Measurements from ENCODE around the gene C1orf87. TPM values are rescaled to one million over a fixed set of nuclear protein-coding genes. Genes with fewer than 3 reads are reported as not detected.

The C1orf87 gene
- polyA plus RNA-seq, 1 of the 3 experiments (the other 2 are of a cell fraction) = not detected

GRCh38 chr1:60025552-60025951 lies 48.0 kb downstream of the C1orf87 start:
- Histone ChIP-seq H3K79me2 (ENCODE audit: insufficient read depth) (no peaks in the 10 kb centered on the region), H3K9me3 (no peaks in the 10 kb centered on the region), H3K27me3 (ENCODE audit: insufficient read depth) (no peaks in the 10 kb centered on the region; the same call in 1 of the 2 replicates), H3F3A (replicated peaks; ENCODE audit: insufficient read depth) (no peaks in the 10 kb centered on the region), H2AFZ (ENCODE audit: low read depth) (no peak overlapping the region), H3K4me1 (ENCODE audit: control insufficient read depth in 1 of 2, insufficient read depth in 2 of 2, low read depth in 1 of 2, low read length in 1 of 2) (peaks cover 0 to 2% of the 10 kb centered on the region in 2 experiments; a peak in 1 of 4 replicates), H3K9me2 (no peaks in the 10 kb centered on the region), H3K27ac (ENCODE audit: low read depth in 2 of 2, low read length in 1 of 2) (no peak overlapping the region), H4K20me1 (ENCODE audit: insufficient read depth) (no peaks in the 10 kb centered on the region), H3K4me3 (ENCODE audit: low read depth in 2 of 2, low read length in 1 of 2) (no peak overlapping the region), H3K9ac (no peak overlapping the region), H3K4me2 (no peak overlapping the region), H3K36me3 (replicated peaks in 1 of 2; ENCODE audit: control insufficient read depth in 1 of 2, insufficient read depth in 2 of 2, low read length in 1 of 2) (no peaks in the 10 kb centered on the region)
- no peak for TF ChIP-seq SMC3 (IDR thresholded peaks at IDR 0.05; ENCODE audit: low read depth, low read length)
- TF ChIP-seq, protein P1, sequence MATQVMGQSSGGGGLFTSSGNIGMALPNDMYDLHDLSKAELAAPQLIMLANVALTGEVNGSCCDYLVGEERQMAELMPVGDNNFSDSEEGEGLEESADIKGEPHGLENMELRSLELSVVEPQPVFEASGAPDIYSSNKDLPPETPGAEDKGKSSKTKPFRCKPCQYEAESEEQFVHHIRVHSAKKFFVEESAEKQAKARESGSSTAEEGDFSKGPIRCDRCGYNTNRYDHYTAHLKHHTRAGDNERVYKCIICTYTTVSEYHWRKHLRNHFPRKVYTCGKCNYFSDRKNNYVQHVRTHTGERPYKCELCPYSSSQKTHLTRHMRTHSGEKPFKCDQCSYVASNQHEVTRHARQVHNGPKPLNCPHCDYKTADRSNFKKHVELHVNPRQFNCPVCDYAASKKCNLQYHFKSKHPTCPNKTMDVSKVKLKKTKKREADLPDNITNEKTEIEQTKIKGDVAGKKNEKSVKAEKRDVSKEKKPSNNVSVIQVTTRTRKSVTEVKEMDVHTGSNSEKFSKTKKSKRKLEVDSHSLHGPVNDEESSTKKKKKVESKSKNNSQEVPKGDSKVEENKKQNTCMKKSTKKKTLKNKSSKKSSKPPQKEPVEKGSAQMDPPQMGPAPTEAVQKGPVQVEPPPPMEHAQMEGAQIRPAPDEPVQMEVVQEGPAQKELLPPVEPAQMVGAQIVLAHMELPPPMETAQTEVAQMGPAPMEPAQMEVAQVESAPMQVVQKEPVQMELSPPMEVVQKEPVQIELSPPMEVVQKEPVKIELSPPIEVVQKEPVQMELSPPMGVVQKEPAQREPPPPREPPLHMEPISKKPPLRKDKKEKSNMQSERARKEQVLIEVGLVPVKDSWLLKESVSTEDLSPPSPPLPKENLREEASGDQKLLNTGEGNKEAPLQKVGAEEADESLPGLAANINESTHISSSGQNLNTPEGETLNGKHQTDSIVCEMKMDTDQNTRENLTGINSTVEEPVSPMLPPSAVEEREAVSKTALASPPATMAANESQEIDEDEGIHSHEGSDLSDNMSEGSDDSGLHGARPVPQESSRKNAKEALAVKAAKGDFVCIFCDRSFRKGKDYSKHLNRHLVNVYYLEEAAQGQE (IDR thresholded peaks at IDR 0.05; ENCODE audit: low read depth, low read length) = no peak
- TF ChIP-seq, protein P2, sequence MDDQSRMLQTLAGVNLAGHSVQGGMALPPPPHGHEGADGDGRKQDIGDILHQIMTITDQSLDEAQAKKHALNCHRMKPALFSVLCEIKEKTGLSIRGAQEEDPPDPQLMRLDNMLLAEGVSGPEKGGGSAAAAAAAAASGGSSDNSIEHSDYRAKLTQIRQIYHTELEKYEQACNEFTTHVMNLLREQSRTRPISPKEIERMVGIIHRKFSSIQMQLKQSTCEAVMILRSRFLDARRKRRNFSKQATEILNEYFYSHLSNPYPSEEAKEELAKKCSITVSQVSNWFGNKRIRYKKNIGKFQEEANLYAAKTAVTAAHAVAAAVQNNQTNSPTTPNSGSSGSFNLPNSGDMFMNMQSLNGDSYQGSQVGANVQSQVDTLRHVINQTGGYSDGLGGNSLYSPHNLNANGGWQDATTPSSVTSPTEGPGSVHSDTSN (IDR thresholded peaks at IDR 0.05) = no peak
- no peak for TF ChIP-seq RFX5 (IDR thresholded peaks at IDR 0.05; ENCODE audit: low read length)
- TF ChIP-seq MAX (IDR thresholded peaks at IDR 0.05; ENCODE audit: low read depth) = no peak
- no peak for TF ChIP-seq SIN3A (IDR thresholded peaks at IDR 0.05; ENCODE audit: borderline replicate concordance, low read depth, low read length)
- no peak for TF ChIP-seq FOSL2 (IDR thresholded peaks at IDR 0.05; ENCODE audit: borderline replicate concordance, low read depth)
- no peak for TF ChIP-seq GATA2 (CRISPR knock-in tag; IDR thresholded peaks at IDR 0.05)
- no peak for TF ChIP-seq NFIC (IDR thresholded peaks at IDR 0.05; ENCODE audit: borderline replicate concordance)
- TF ChIP-seq ELF1 (IDR thresholded peaks at IDR 0.05) = no peak
- no peak for TF ChIP-seq MXI1 (IDR thresholded peaks at IDR 0.05; ENCODE audit: low read depth, low read length)
- TF ChIP-seq JUND (IDR thresholded peaks at IDR 0.05) = no peak
- no peak for TF ChIP-seq MEF2A (IDR thresholded peaks at IDR 0.05; ENCODE audit: borderline replicate concordance, low read depth)
- POLR2A ChIA-PET = no interaction called here
- DNase-seq = no peak
- CTCF ChIA-PET = no interaction called here

DNA sequence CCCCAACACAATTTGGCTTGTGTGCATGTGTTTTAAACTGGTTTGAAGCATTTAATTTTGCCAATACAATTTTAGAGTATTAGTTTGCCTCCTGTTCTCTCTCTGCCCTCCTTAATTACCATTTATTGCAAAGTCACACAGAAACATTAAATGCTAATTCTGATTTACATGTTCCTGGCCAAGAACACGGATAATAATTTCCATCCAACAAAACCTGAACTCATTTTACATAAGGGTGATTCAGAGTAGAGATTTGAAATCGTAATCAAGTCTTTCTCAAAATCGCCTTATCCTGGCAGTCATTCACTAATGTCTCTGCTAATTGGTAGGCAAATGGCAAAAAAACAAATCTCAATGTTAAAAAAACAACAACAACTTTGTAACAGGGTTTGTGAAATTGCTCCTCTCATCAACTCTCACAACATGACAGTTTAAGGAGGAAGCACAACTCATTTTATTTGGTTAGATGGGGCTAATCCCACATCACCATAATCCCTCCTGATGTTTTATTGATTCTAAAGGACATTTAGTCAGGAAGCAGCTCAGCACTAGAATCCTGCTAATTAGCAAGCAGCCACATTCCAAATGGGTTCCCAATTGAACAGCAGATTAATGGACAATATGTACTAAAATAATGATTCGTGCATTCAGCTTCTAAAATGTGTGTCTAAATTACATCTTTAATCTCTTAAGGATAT lies 55.9 kb downstream of the C1orf87 start:
- WGBS (ENCODE audit: low lambda C conversion rate) = 25% methylated on average over 4 of the region's 4 CpGs
- H3K27me3 ChIP-seq (ENCODE audit: insufficient read depth) = no peaks in the 10 kb centered on the region
- CTCF ChIA-PET = interaction anchor here (0.8 kb wide), 1 partner anchor 41 kb away, joined by 3 read pairs; no protein-coding TSS in a partner anchor
- H3K9me2 ChIP-seq = no peaks in the 10 kb centered on the region
- H3K27ac ChIP-seq (ENCODE audit: low read depth in 2 of 2, low read length in 1 of 2) = no peak overlapping the region
- TF ChIP-seq POLR2AphosphoS5 (IDR thresholded peaks at IDR 0.05; ENCODE audit: low read depth, low read length) (no peak), USF2 (IDR thresholded peaks at IDR 0.05; ENCODE audit: borderline replicate concordance, low read depth, low read length) (no peak)
- no peaks in the 10 kb centered on the region for H3K4me1 ChIP-seq (ENCODE audit: control insufficient read depth in 1 of 2, insufficient read depth in 2 of 2, low read depth in 1 of 2, low read length in 1 of 2)
- no peaks in the 10 kb centered on the region for H4K20me1 ChIP-seq (ENCODE audit: insufficient read depth)
- no peaks in the 10 kb centered on the region for H3K9me3 ChIP-seq
- POLR2A ChIA-PET = no interaction called here
- no peak overlapping the region for H3K4me3 ChIP-seq (ENCODE audit: low read depth in 2 of 2, low read length in 1 of 2)
- H3F3A ChIP-seq (replicated peaks; ENCODE audit: insufficient read depth) = no peaks in the 10 kb centered on the region
- H3K4me2 ChIP-seq = no peak overlapping the region
- H3K79me2 ChIP-seq (ENCODE audit: insufficient read depth) = no peaks in the 10 kb centered on the region
- no peak overlapping the region for H3K9ac ChIP-seq
- H3K36me3 ChIP-seq (replicated peaks in 1 of 2; ENCODE audit: control insufficient read depth in 1 of 2, insufficient read depth in 2 of 2, low read length in 1 of 2) = no peaks in the 10 kb centered on the region
- DNase-seq = no peak
- H2AFZ ChIP-seq (ENCODE audit: low read depth) = no peak overlapping the region

Measured in SK-N-SH (cell line).